K562 (cell line): ENCODE results near the gene COMP. TPM values are rescaled to one million over a fixed set of nuclear protein-coding genes. Genes with fewer than 3 reads are reported as not detected.
A peak's percentile ranks its signal among the peaks of the same experiment; 100 is the strongest.

Experiments used
- CHD4 ChIP-seq: fragments of 200-600 bp; sonication (generic); IDR thresholded peaks from 3 replicates; pipeline ENCODE4 v1.6.1; 2012; ENCODE audit warnings: low read depth, mild to moderate bottlenecking, mixed read lengths, low read length, inconsistent platforms; ENCODE audit not compliant: insufficient read depth, insufficient replicate concordance, poor library complexity, severe bottlenecking
- CREM ChIP-seq: IDR thresholded peaks from 2 replicates; pipeline ENCODE4 v1.6.1; 2014; ENCODE audit warnings: antibody characterized with exemption, low read depth
- ELK1 ChIP-seq: sonication (generic); formaldehyde crosslinking; IDR thresholded peaks from 2 replicates; pipeline ENCODE4 v1.8.1; 2022; ENCODE audit warnings: missing genetic modification reagents
- HDAC2 ChIP-seq: fragments of 450-650 bp; IDR thresholded peaks from 2 replicates; pipeline ENCODE4 v1.6.1; 2016; ENCODE audit warnings: mild to moderate bottlenecking
- HMG20B ChIP-seq: fragments of 250-450 bp; sonication (Bioruptor Pico); IDR thresholded peaks from 2 replicates; pipeline ENCODE4 v1.5.0; 2021; ENCODE audit warnings: mild to moderate bottlenecking
- JUN ChIP-seq, 2 experiments: sonication (generic) in 1 of 2; formaldehyde crosslinking in 1 of 2; IDR thresholded peaks; 2 replicates each; pipeline versions ENCODE4 v1.6.1 to v1.8.0; 2012 to 2022; ENCODE audit warnings: borderline replicate concordance in 2 of 2, mild to moderate bottlenecking in 2 of 2, improper control_type of control experiment in 1 of 2, low read depth in 1 of 2, low read length in 1 of 2, missing genetic modification reagents in 1 of 2
- PBX2 ChIP-seq, 2 experiments: IDR thresholded peaks in 1 of 2; conservative IDR thresholded peaks in 1 of 2; 2 replicates each; pipeline ENCODE4 v1.6.1; 2016; ENCODE audit warnings: low read depth in 2 of 2, mild to moderate bottlenecking in 1 of 2, missing compliant biosample characterization in 1 of 2, missing genetic modification characterization in 1 of 2, moderate library complexity in 1 of 2
- RNF219 ChIP-seq: fragments of 250-450 bp; sonication (Bioruptor Pico); IDR thresholded peaks from 2 replicates; pipeline ENCODE4 v1.5.0; 2022; ENCODE audit warnings: mild to moderate bottlenecking
- SMARCC2 ChIP-seq: fragments of 450-650 bp; IDR thresholded peaks from 2 replicates; pipeline ENCODE4 v1.6.1; 2017; ENCODE audit warnings: antibody characterized with exemption, moderate library complexity, mild to moderate bottlenecking, low read depth
- SNAPC5 ChIP-seq: fragments of 250-450 bp; sonication (Bioruptor Pico); IDR thresholded peaks from 2 replicates; pipeline ENCODE4 v1.8.0; 2021; ENCODE audit warnings: moderate library complexity, mild to moderate bottlenecking, inconsistent platforms
- TAF9B ChIP-seq: fragments of 450-650 bp; IDR thresholded peaks from 2 replicates; pipeline ENCODE4 v1.6.1; 2018; ENCODE audit warnings: mild to moderate bottlenecking; ENCODE audit not compliant: partially characterized antibody
- ZFP1 ChIP-seq: fragments of 450-650 bp; formaldehyde crosslinking; IDR thresholded peaks from 2 replicates; pipeline ENCODE4 v1.4.0; 2020; ENCODE audit warnings: mild to moderate bottlenecking, mixed read lengths
- ZHX1 ChIP-seq: fragments of 150-350 bp; conservative IDR thresholded peaks from 2 replicates; pipeline ENCODE4 v1.6.1; 2014; ENCODE audit warnings: low read length
- ZNF174 ChIP-seq: fragments of 250-450 bp; sonication (Bioruptor Pico); IDR thresholded peaks from 2 replicates; pipeline ENCODE4 v1.4.0; 2020; ENCODE audit warnings: mild to moderate bottlenecking
- ZNF445 ChIP-seq: fragments of 250-450 bp; sonication (Bioruptor Pico); IDR thresholded peaks from 2 replicates; pipeline ENCODE4 v1.4.0; 2020; ENCODE audit warnings: low read depth, mild to moderate bottlenecking, moderate library complexity
- ZNF780A ChIP-seq: fragments of 250-450 bp; sonication (Bioruptor Pico); IDR thresholded peaks from 2 replicates; pipeline ENCODE4 v1.5.0; 2021; ENCODE audit warnings: mild to moderate bottlenecking
- ZNF785 ChIP-seq: fragments of 250-450 bp; sonication (Bioruptor Pico); IDR thresholded peaks from 2 replicates; pipeline ENCODE4 v1.4.0; 2020; ENCODE audit warnings: mild to moderate bottlenecking
- polyA plus RNA-seq, 8 experiments: library from polyadenylated mRNA; depleted of rRNA in 4 of 8; stranded (reverse) in 5 of 8; unstranded in 3 of 8; fragments of >200 nt; fragmentation: Nextera tagmentation in 2 of 8; fragmentation: Illumina TruSeq in 1 of 8; extraction: Ambion mirVana in 2 of 8; extraction: Trizol in 1 of 8; gene quantifications; 2 replicates each; pipeline versions ENCODE4 v1.2.1 to v1.2.3, GENCODE V29; 2011 to 2014; ENCODE audit warnings: inconsistent platforms in 1 of 8, missing spikeins in 1 of 8
- total RNA-seq, 7 experiments: library from RNA; depleted of rRNA in 6 of 7; stranded (reverse); fragments of >200 nt in 6 of 7; fragmentation: Illumina TruSeq in 2 of 7; extraction: Trizol in 2 of 7; gene quantifications; 2 replicates each; pipeline versions ENCODE4 v1.2.1 to v1.2.3, GENCODE V29; 2011 to 2021; ENCODE audit warnings: low replicate concordance in 1 of 7

Gene COMP
- total and polyA plus RNA-seq, 9 of the 15 experiments (the other 6 are each of a cell fraction or from before 2014, with no cell fraction given) = 0.07 TPM; not detected in 8

- TF ChIP-seq ELK1 (no peak), JUN (IDR thresholded peaks at IDR 0.05; ENCODE audit: borderline replicate concordance, low read depth, low read length) (no peak), JUN (CRISPR knock-in tag; IDR thresholded peaks at IDR 0.05; ENCODE audit: borderline replicate concordance) (no peak), RNF219 (CRISPR knock-in tag) (no peak), SNAPC5 (CRISPR knock-in tag) (no peak), SMARCC2 (no peak), CHD4 (peak; percentile 37), PBX2 (CRISPR knock-in tag; IDR thresholded peaks at IDR 0.05; ENCODE audit: low read depth) (no peak), PBX2 (tag; conservative IDR thresholded peaks at IDR 0.05; ENCODE audit: low read depth) (no peak), CREM (peak; percentile 1; the same call in 1 of the 2 replicates), HMG20B (no peak), ZNF445 (CRISPR knock-in tag) (no peak), ZHX1 (no peak), HDAC2 (peak; percentile 77; the same call in 1 of the 2 replicates), ZFP1 (CRISPR knock-in tag) (no peak), ZNF780A (CRISPR knock-in tag) (no peak), TAF9B (no peak), ZNF174 (CRISPR knock-in tag) (no peak), ZNF785 (CRISPR knock-in tag) (no peak)
These were observed 40.6 kb upstream of the COMP start, which contains the start of gene UPF1 (continued) for GRCh38 chr19:18831524-18832305.
